ENCODE measurements around the gene ACADS. TPM values are rescaled to one million over a fixed set of nuclear protein-coding genes. Genes with fewer than 3 reads are reported as not detected.

ACADS gene
- total RNA-seq, 3 donors from 2014 or later (not counting 1 experiment from before 2014, with no cell fraction given) = 14.9 to 18.6 (median 15.5) TPM

DNA sequence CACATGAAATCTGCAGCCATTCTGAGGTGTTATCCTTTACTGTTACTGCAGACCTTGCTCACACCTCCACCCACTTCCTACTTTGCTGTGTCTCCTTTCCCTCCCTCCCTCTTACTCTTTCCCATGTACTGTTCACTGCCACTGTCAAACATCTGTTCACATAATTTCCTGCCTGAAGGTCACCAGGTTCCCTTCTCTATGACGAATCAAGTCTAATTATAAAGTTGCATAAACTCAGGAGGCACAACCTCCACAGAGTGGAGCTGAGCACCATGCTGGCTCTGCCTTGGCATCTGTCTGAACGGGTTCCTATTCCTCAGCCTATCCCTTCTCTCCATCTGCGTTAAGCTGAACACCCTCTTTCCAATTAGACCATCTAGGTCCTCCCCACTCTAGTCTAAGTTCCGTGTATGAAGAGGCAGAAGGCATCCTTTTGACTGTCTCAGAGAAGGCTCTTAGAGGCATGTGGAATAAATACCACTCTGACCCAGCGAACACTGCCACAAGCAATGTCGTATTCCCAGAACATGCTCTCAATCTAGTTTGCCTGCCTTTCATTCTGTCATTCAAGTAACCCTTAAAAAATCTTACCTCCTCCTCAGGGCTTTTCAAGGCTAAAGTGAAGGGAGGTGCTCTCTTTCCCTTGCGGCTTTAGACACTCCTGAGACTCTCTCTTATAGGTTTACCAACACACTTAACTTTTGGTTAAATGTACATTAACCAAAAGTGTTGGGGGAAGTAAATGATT, 48.7 kb downstream of the ACADS start:
- Mint-ChIP-seq H3K4me1 (peaks cover 35 to 38% of the 10 kb centered on the region in 2 donors), H3K27ac (peak overlapping the region; percentile 17 to 72), H3K9me3 (no peaks in the 10 kb centered on the region), H3K36me3 (no peaks in the 10 kb centered on the region), H3K4me3 (peak overlapping the region; percentile 29), H3K27me3 (ENCODE audit: low read depth in 2 of 2) (no peaks in the 10 kb centered on the region)
- DNase-seq (no peak), ATAC-seq (peak; percentile 52 to 80 (median 63))
- Histone ChIP-seq H3K4me3 (ENCODE audit: low read length) (no peak overlapping the region), H3K27ac (ENCODE audit: low read length) (no peak overlapping the region), H3K27me3 (ENCODE audit: control insufficient read depth, insufficient read depth, low read length) (no peaks in the 10 kb centered on the region), H3K4me1 (ENCODE audit: control insufficient read depth, insufficient read depth, low read length) (peaks cover 16% of the 10 kb centered on the region), H3K36me3 (ENCODE audit: control insufficient read depth, insufficient read depth, low read length) (peaks cover 13% of the 10 kb centered on the region), H3K9me3 (ENCODE audit: control insufficient read depth, insufficient read depth, low read length) (no peaks in the 10 kb centered on the region)
- TF ChIP-seq, protein P1, sequence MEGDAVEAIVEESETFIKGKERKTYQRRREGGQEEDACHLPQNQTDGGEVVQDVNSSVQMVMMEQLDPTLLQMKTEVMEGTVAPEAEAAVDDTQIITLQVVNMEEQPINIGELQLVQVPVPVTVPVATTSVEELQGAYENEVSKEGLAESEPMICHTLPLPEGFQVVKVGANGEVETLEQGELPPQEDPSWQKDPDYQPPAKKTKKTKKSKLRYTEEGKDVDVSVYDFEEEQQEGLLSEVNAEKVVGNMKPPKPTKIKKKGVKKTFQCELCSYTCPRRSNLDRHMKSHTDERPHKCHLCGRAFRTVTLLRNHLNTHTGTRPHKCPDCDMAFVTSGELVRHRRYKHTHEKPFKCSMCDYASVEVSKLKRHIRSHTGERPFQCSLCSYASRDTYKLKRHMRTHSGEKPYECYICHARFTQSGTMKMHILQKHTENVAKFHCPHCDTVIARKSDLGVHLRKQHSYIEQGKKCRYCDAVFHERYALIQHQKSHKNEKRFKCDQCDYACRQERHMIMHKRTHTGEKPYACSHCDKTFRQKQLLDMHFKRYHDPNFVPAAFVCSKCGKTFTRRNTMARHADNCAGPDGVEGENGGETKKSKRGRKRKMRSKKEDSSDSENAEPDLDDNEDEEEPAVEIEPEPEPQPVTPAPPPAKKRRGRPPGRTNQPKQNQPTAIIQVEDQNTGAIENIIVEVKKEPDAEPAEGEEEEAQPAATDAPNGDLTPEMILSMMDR (IDR thresholded peaks at IDR 0.05) = no peak
- intact Hi-C loops (cut with micrococcal nuclease) = no loop called here
- 66% methylated on average over 6 of the region's 7 CpGs for WGBS (ENCODE audit: insufficient coverage)

DNA sequence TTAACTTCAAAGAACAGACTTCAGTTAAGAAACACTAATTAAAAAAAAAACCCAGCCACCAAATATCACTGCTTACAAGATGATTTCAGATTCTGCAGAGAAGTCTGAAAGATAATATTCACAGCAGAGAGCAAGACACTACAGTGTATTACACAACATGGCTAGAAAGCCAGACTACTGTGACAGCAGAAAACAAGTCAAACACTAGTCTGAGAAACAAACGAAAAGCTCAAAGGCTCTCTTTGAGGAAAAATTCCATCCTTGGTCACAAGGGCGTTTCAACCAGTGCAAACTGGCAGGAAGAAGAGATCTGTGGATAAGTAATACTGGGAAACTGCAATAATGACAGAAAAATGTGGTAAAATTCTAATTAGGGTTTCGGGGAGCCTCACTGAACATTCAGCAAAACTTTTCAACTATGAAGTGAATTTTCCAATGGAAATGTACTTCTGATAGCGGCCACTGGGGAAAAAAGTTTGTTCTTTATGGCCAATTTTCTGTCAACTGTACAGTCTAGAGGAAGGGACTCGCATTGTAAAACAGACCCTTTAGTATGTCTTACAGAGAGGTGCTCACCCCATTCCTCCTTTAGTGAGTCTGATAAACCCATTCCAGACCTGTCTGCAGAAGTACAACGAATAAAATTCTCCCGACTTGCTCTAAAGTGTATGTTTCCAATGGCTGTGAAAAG, 50.4 kb downstream of the ACADS start:
- DNase-seq (no peak), ATAC-seq (no peak)
- H3K9me3 ChIP-seq (ENCODE audit: control insufficient read depth, insufficient read depth, low read length) = no peaks in the 10 kb centered on the region
- Mint-ChIP-seq H3K27me3 (ENCODE audit: low read depth in 2 of 2) (no peaks in the 10 kb centered on the region), H3K4me3 (no peak overlapping the region), H3K27ac (peak overlapping the region in 1 of 2 donors; percentile 37), H3K9me3 (no peaks in the 10 kb centered on the region), H3K4me1 (peaks cover 27 to 32% of the 10 kb centered on the region in 2 donors), H3K36me3 (no peaks in the 10 kb centered on the region)
- peaks cover 15% of the 10 kb centered on the region for H3K4me1 ChIP-seq (ENCODE audit: control insufficient read depth, insufficient read depth, low read length)
- peaks cover 14% of the 10 kb centered on the region for H3K36me3 ChIP-seq (ENCODE audit: control insufficient read depth, insufficient read depth, low read length)
- 94% methylated on average over 7 of the region's 7 CpGs for WGBS (ENCODE audit: insufficient coverage)
- no peaks in the 10 kb centered on the region for H3K27me3 ChIP-seq (ENCODE audit: control insufficient read depth, insufficient read depth, low read length)
- H3K27ac ChIP-seq (ENCODE audit: low read length) = no peak overlapping the region
- H3K4me3 ChIP-seq (ENCODE audit: low read length) = no peak overlapping the region
- TF ChIP-seq, protein P1 (IDR thresholded peaks at IDR 0.05) = no peak
- intact Hi-C loops (cut with micrococcal nuclease) = no loop called here

DNA sequence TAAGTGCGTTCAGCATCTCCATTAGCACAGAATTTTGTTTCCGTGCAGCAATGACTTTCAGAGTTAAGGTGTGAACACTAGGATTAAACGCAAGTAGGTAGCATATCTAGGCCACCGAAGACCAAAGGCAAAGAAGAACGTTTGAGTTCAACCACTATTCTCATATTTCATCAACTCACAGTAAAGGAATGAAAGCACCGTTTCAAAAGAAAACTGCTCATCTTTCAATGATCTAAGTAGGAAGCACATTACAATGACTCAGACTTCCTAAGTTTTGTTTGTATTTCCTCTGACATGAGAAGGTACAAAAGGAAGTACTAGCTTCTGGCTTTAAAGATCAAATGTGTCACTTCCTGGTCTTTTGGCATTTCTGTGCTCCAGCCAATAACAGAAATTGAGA, 57.6 kb downstream of the ACADS start:
- H3K9me3 ChIP-seq (ENCODE audit: control insufficient read depth, insufficient read depth, low read length) = no peaks in the 10 kb centered on the region
- 67% methylated on average over 6 of the region's 6 CpGs for WGBS (ENCODE audit: insufficient coverage)
- H3K4me3 ChIP-seq (ENCODE audit: low read length) = no peak overlapping the region
- DNase-seq = peak in 1 of 2 donors; percentile 19
- Mint-ChIP-seq H3K4me3 (no peak overlapping the region), H3K27me3 (ENCODE audit: low read depth in 2 of 2) (no peaks in the 10 kb centered on the region), H3K27ac (peak overlapping the region; percentile 70 to 75), H3K36me3 (no peaks in the 10 kb centered on the region), H3K4me1 (peaks cover 16 to 32% of the 10 kb centered on the region in 2 donors), H3K9me3 (no peaks in the 10 kb centered on the region)
- peaks cover 28% of the 10 kb centered on the region for H3K36me3 ChIP-seq (ENCODE audit: control insufficient read depth, insufficient read depth, low read length)
- H3K27ac ChIP-seq (ENCODE audit: low read length) = no peak overlapping the region
- no peaks in the 10 kb centered on the region for H3K27me3 ChIP-seq (ENCODE audit: control insufficient read depth, insufficient read depth, low read length)
- ATAC-seq = peak in 1 of 3 donors; percentile 31
- intact Hi-C loops (cut with micrococcal nuclease) = no loop called here
- TF ChIP-seq, protein P1 (IDR thresholded peaks at IDR 0.05) = no peak
- no peaks in the 10 kb centered on the region for H3K4me1 ChIP-seq (ENCODE audit: control insufficient read depth, insufficient read depth, low read length)

Data from natural killer cell (primary cell).